HT-29 (cell line): ENCODE results near the gene OR9G1. TPM values are rescaled to one million over a fixed set of nuclear protein-coding genes. Genes with fewer than 3 reads are reported as not detected.
"Not testable (repeated sequence)": the region's sequence is repeated elsewhere in the genome, so short reads cannot be mapped to it uniquely, and the experiment has no call there.

Source experiments
- DNase-seq: peaks from one replicate; pipeline ENCODE4 v3.0.0-alpha.2; 2015; ENCODE audit warnings: low spot score
- total RNA-seq: library from RNA; depleted of rRNA; stranded (reverse); fragments of >200 nt; shearing (Covaris generic); gene quantifications from 2 replicates; pipeline ENCODE4 v1.2.3, GENCODE V29; 2014; rRNA removed

Gene OR9G1
- not detected in 2 replicates for total RNA-seq

GRCh38 chr11:56698795-56699194, at the start of gene OR9G1:
Gene OR9G1 (plus strand): TSS chr11:56699095. CDS start chr11:56700388, 1,293 bp downstream.
- no peak for DNase-seq

GRCh38 chr11:56659755-56660154, 39.1 kb upstream of the OR9G1 start:
- no peak for DNase-seq

- no peak for DNase-seq
These were observed 35.5 kb upstream of the OR9G1 start, which contains the start of gene OR5AR1 for GRCh38 chr11:56663386-56663785. Gene OR5AR1 (plus strand): TSS chr11:56663686. CDS start chr11:56663686, 0 bp downstream.

GRCh38 chr11:56670984-56671383, 27.9 kb upstream of the OR9G1 start:
- DNase-seq = no peak

GRCh38 chr11:56688554-56689100, 10.3 kb upstream of the OR9G1 start:
- DNase-seq = no peak

- not testable (repeated sequence) for DNase-seq
These were observed 7.7 kb upstream of the OR9G1 start for GRCh38 chr11:56691179-56691578.

- no peak for DNase-seq
These were observed 5.5 kb upstream of the OR9G1 start for GRCh38 chr11:56693428-56693827.

- no peak for DNase-seq
These were observed 1.5 kb downstream of the OR9G1 start for GRCh38 chr11:56700242-56700913.

- no peak for DNase-seq
These were observed 2.1 kb downstream of the OR9G1 start for GRCh38 chr11:56700914-56701485.

GRCh38 chr11:56705784-56706396, 7.0 kb downstream of the OR9G1 start:
- no peak for DNase-seq

GRCh38 chr11:56706486-56706885, 7.6 kb downstream of the OR9G1 start:
- no peak for DNase-seq

- DNase-seq = no peak
These were observed 15.3 kb downstream of the OR9G1 start for GRCh38 chr11:56714206-56714605.

- DNase-seq = peak; percentile 59
These were observed 17.5 kb downstream of the OR9G1 start for GRCh38 chr11:56716379-56716854.

GRCh38 chr11:56720513-56720912, 21.6 kb downstream of the OR9G1 start:
- no peak for DNase-seq

- no peak for DNase-seq
These were observed 41.2 kb downstream of the OR9G1 start for GRCh38 chr11:56740107-56740506.

- no peak for DNase-seq
These were observed 42.0 kb downstream of the OR9G1 start for GRCh38 chr11:56740886-56741285.

- DNase-seq = no peak
These were observed 49.7 kb downstream of the OR9G1 start, which contains the start of gene OR9G4 for GRCh38 chr11:56748597-56748996. Gene OR9G4 (minus strand): TSS chr11:56748697. CDS start chr11:56743766, 4,931 bp downstream.

- DNase-seq = peak; percentile 14
These were observed 51.3 kb downstream of the OR9G1 start for GRCh38 chr11:56750190-56750589.

GRCh38 chr11:56751480-56751879, 52.6 kb downstream of the OR9G1 start:
- DNase-seq = no peak
